Loucy (cell line): ENCODE data around the gene BST1.

Experiments
- H2AFZ ChIP-seq: fragments of 200-600 bp; sonication (generic); 2 replicates; pipeline ENCODE4 v1.6.0; 2016; ENCODE audit warnings: antibody characterized with exemption, mild to moderate bottlenecking, low read length, moderate library complexity
- H3F3A ChIP-seq: fragments of 200-600 bp; 2 replicates; pipeline ENCODE4 v1.6.0; 2016; ENCODE audit warnings: antibody characterized with exemption, low read depth, mild to moderate bottlenecking
- H3K27me3 ChIP-seq: fragments of 200-600 bp; sonication (generic); 2 replicates; pipeline ENCODE4 v1.6.1; 2014; ENCODE audit warnings: low read length, mild to moderate bottlenecking; ENCODE audit not compliant: insufficient read depth, poor library complexity, severe bottlenecking
- H3K36me3 ChIP-seq: fragments of 200-600 bp; sonication (generic); 2 replicates; pipeline ENCODE4 v1.6.1; 2016; ENCODE audit warnings: low read length; ENCODE audit not compliant: insufficient read depth
- H3K4me1 ChIP-seq: fragments of 200-600 bp; sonication (generic); 2 replicates; pipeline ENCODE4 v1.5.1; 2014; ENCODE audit warnings: low read length, mild to moderate bottlenecking; ENCODE audit not compliant: insufficient read depth, poor library complexity, severe bottlenecking
- H3K4me2 ChIP-seq: fragments of 200-600 bp; sonication (generic); 2 replicates; pipeline ENCODE4 v1.6.0; 2014; ENCODE audit warnings: antibody characterized with exemption, low read length, low read depth, mild to moderate bottlenecking; ENCODE audit not compliant: poor library complexity, severe bottlenecking
- H3K4me3 ChIP-seq: fragments of 200-600 bp; sonication (generic); 2 replicates; pipeline ENCODE4 v1.5.1; 2014; ENCODE audit warnings: low read length, mild to moderate bottlenecking, mixed read lengths; ENCODE audit not compliant: poor library complexity, severe bottlenecking
- H3K79me2 ChIP-seq: fragments of 200-600 bp; sonication (generic); 2 replicates; pipeline ENCODE4 v1.6.1; 2014; ENCODE audit warnings: low read length; ENCODE audit not compliant: insufficient read depth
- H3K9ac ChIP-seq: fragments of 200-600 bp; sonication (generic); 2 replicates; pipeline ENCODE4 v1.6.0; 2014; ENCODE audit warnings: mild to moderate bottlenecking, low read depth, low read length, moderate library complexity; ENCODE audit not compliant: poor library complexity, severe bottlenecking
- H3K9me2 ChIP-seq: fragments of 200-600 bp; sonication (generic); replicated peaks from 2 replicates; pipeline ENCODE4 v1.6.1; 2016; ENCODE audit warnings: low read depth, low read length, mixed read lengths
- H3K9me3 ChIP-seq: fragments of 200-600 bp; sonication (generic); 2 replicates; pipeline ENCODE4 v1.6.1; 2014; ENCODE audit warnings: mild to moderate bottlenecking, antibody characterized with exemption, low read length, low read depth; ENCODE audit not compliant: insufficient read depth
- H4K20me1 ChIP-seq: fragments of 200-600 bp; sonication (generic); 2 replicates; pipeline ENCODE4 v1.6.0; 2014; ENCODE audit warnings: antibody characterized with exemption, low read length, mild to moderate bottlenecking; ENCODE audit not compliant: insufficient read depth, poor library complexity, severe bottlenecking
- CTCF ChIP-seq: fragments of 200-600 bp; sonication (generic); conservative IDR thresholded peaks from 2 replicates; pipeline ENCODE4 v1.5.1; 2014; ENCODE audit warnings: mild to moderate bottlenecking, antibody characterized with exemption, low read length
- EZH2phosphoT487 ChIP-seq: fragments of 200-600 bp; IDR thresholded peaks from 2 replicates; pipeline ENCODE4 v1.6.1; 2018; ENCODE audit warnings: antibody characterized with exemption, mild to moderate bottlenecking, moderate library complexity, borderline replicate concordance

BST1 gene

DNA sequence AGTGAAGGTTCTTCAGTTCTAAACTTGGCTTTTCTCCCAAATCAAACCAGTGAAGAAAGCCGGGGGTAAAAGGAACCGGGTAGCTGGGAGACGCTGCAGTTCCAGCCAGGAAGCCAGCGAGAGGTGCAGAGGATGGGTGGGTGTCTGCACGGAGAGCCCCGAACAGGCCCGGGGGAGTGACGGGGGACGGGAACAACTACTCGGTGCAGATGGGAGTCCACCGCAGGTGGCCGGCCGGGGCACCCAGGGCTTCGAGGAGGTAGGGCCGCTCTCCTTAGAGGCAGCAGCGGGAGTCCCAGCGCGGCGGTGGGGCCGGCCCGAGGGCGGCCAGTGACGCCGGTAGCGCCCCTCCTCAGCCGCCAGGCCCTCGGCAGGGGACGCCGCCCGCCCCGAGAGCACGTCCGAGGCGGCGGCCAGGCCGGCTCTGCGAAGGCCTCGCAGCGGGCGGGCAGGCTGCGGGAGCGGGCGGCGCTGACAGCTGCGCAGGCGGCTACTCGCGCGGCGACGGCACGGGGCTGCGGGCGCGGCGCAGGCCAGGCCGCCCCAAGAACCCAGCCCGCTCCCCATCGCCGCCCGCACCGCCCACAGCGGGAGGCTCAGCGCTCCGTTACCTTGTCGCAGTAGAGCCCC lies 48.2 kb upstream of the BST1 start:
- Histone ChIP-seq H3K9me2 (no peaks in the 10 kb centered on the region), H3K27me3 (no peaks in the 10 kb centered on the region), H2AFZ (peak overlapping the region; percentile 57; the same call in 1 of the 2 replicates), H3K36me3 (no peaks in the 10 kb centered on the region), H3K79me2 (peaks cover 62% of the 10 kb centered on the region), H3K9ac (peak overlapping the region; percentile 100), H3K4me2 (peak overlapping the region; percentile 93), H3F3A (0 out of 2 replicates have a peak, but pooled peaks cover 4% of the 10 kb centered on the region), H3K4me1 (peaks cover 56% of the 10 kb centered on the region), H3K4me3 (peak overlapping the region; percentile 77), H4K20me1 (peaks cover 37% of the 10 kb centered on the region), H3K9me3 (no peaks in the 10 kb centered on the region)
- TF ChIP-seq EZH2phosphoT487 (no peak), CTCF (no peak)

DNA sequence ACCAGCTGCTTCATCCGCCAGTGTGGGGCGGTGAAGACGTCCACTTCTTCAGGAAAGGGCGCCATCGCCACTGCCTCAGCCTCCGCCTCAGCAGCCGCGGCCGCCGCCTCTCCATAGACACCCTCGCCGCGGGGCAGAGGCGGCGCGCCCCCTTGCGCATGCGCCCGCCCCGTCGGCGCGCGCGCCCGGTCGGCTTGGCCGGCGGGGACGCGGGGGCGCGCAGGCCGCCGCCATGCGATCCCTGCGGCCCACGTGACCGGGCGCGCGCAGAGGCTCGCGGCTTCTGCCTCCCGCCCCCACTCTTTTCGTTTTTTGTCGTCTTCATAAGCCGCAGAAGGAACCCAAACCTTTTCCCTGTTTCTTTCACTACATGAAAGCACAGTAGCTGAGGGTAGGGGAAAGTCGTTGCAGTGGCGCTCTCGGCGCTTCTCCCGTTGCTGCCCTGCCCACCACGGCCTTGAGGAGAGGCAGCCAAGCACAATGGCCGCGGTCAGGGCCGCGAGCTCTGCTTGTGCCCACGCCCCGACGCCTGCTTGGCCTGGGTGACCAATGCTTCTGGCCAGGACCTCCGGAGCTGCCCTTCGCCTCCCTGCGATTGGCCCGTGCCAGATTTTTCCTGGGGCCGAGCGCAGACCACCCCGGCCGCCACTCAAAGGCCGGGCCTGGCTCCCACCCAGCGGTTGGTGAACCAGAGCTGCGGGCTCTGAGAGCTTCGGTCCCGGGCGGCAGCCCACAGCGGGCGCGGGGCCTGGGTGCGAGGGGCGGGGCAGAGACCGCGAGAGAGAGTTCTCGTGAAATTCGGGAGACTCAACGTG lies 47.4 kb upstream of the BST1 start, which contains the start of gene FBXL5:
FBXL5 (minus strand) TSS at position 135 of the 815 bp plus-strand sequence; CDS start at position 65, 70 bp downstream.
- TF ChIP-seq EZH2phosphoT487 (no peak), CTCF (no peak)
- Histone ChIP-seq H3K36me3 (no peaks in the 10 kb centered on the region), H3K9me3 (no peaks in the 10 kb centered on the region), H2AFZ (peak within 1 kb of the TSS; percentile 93), H3K79me2 (peaks cover 55% of the 10 kb centered on the region), H3K4me2 (peak within 1 kb of the TSS; percentile 93), H3F3A (0 out of 2 replicates have a peak, but pooled peaks cover 4% of the 10 kb centered on the region), H4K20me1 (peaks cover 32% of the 10 kb centered on the region), H3K9ac (peak within 1 kb of the TSS; percentile 100), H3K4me1 (peaks cover 56% of the 10 kb centered on the region), H3K27me3 (no peaks in the 10 kb centered on the region), H3K4me3 (peak within 1 kb of the TSS; percentile 77), H3K9me2 (no peaks in the 10 kb centered on the region)

DNA sequence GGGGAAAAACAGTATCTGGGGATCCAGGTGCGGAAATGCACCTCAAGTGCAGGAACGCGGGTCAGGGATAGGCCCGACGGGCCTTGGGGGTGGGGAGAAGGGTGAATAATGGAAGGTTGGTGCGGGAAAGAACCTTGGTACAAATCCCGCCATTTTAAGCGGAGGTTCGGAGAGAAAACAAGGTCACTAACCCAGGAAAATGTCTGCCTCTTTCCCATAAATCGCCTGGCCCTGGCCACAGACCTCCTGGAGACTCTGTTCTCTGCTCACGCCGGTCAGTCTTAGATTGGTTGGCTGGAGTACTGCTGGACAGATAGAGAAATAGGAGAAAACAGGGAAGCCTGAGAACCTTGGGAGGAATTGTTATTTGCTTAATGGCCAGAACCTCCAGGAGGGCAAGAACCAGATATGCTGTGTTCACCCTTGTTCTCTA lies 46.8 kb upstream of the BST1 start:
- Histone ChIP-seq H3K9me2 (no peaks in the 10 kb centered on the region), H2AFZ (peak overlapping the region; percentile 93), H3K9me3 (no peaks in the 10 kb centered on the region), H3F3A (0 out of 2 replicates have a peak, but pooled peaks cover 1% of the 10 kb centered on the region), H3K27me3 (no peaks in the 10 kb centered on the region), H3K4me2 (peak overlapping the region; percentile 69), H3K4me1 (peaks cover 51% of the 10 kb centered on the region), H3K79me2 (peaks cover 49% of the 10 kb centered on the region), H3K9ac (peak overlapping the region; percentile 100), H4K20me1 (peaks cover 27% of the 10 kb centered on the region), H3K4me3 (peak overlapping the region; percentile 77), H3K36me3 (no peaks in the 10 kb centered on the region)
- TF ChIP-seq EZH2phosphoT487, result no peak
- no peak for TF ChIP-seq CTCF
